CD4-positive, alpha-beta T cell treated with Interferon alpha-2 for 1 hour (primary cell): ENCODE measurements around the gene UBE2D2.

Experiments used
- DNase-seq, 2 donors: peaks; one replicate each; pipeline ENCODE4 v3.0.0-alpha.2; 2020 to 2022

UBE2D2 gene

GRCh38 chr5:139663207-139664085, 102.3 kb downstream of the UBE2D2 start:
- no peak for DNase-seq

DNA sequence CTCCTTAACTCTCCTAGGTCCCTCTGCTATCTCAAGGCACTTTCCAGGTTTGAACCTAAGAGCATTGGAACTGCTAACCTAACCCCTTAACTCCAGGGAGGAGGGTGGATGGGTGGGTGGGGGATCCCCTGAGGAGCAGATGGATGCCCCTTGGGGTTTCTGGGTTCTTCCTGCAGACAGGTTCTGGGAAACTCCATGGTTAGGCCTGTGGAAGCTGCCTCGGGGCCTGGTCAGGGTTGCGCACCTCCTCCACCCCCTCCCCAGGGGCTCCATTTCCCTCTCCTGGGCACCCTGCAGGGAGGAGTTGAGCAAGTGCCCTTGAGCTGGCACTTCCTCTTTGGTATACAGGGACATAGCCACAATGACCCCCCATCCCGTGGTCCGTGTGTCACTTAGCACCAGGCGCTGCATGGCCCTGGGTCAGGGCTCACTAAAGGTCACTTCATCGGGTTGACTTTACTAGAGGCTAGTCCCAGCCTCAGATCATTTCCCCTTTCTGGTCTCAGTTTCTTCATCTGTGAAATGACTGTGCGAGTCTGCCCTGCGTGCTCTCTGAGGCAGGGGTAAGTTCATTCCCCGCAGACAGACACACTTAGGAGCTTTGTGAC, 103.1 kb downstream of the UBE2D2 start:
- peak in 1 of 2 donors; percentile 79 for DNase-seq

DNA sequence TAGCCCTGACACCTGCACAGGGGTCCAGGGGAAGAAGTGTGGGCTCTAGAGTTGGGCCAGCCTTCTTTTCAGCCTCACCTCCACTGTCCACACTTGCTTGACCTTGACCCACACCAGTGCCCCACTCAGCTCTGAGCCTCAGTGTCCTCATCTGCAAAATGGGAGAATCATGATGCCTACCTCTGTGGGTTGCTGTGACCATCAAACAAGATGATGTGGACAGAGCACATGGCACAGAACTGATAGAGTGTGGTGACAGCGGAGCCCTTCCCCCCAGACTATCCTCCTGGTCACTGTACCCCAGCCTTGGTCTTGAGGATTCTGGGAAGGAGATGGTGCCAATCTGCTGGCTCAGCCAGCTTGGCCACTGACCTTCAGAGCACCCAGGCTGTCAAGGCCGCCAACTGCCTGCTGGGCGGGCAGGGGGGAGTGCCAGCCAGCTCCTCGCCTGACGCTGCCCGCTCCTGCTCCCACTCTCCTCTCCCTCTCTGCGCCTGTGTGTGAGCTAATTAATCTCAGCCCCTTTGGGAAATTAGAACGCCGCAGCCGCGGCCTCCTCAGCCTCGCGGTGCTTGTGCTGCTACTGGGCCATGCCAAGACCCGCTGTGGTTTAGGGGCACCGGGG, 103.7 kb downstream of the UBE2D2 start:
- DNase-seq: no peak

- DNase-seq: no peak
Observed at GRCh38 chr5:139665626-139666025, 104.5 kb downstream of the UBE2D2 start.

DNA sequence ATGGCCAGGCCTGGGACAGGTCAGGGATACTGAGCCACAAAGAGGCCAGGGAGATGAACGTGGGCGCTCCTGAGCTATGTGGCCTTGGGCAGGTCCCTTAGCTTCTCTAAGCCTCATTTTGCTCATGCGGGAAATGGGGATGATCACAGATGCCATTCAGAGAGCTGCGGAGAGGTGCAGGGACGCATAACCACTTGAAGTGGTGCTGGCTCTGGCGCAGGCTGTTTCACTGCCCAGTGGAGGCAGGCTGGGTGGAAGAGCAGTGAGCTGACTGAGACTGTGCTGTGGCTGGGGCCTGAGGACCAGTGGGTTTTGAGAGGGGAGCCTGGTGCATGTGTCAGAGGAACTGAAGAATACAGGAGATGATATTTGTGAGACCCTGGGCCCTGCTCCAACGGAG, 105.4 kb downstream of the UBE2D2 start:
- DNase-seq: no peak

DNA sequence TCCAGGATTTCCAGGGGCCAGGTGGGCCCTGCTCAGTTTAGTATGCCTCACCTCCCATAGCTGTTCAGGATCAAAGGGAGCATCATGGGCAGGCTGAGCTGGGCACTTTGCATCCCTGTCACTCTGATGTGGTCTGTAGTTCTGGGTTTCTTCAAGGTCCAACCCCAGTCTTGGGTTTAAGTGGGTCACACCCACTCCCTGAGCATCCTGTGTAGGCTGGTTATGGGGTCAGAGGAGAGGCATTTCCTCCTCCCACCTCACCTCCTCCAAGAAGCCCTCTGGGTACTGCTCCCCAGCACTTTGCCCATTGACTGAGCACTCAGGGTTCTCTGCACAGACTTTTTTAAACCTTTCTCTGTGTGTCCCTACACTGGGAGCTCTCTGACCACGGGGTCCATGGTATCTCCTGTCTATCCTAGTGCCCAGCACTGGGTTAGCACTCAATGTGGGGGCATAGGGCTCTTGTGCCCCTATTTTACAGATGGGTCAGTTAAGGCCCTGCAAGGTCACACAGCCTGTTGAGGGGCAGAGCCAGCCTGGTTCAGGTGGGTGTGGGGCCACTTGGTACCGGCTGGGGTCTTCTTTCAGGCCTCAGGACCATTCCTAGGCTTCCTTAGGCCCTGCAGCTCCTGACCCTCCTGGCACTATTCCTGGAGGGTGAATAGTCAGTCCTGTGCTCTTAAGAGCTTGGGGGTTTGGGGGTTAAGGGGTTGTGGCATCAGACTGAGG, 106.0 kb downstream of the UBE2D2 start:
- peak in 1 of 2 donors; percentile 37 for DNase-seq

GRCh38 chr5:139667730-139668063, 106.6 kb downstream of the UBE2D2 start:
- DNase-seq: no peak

DNA sequence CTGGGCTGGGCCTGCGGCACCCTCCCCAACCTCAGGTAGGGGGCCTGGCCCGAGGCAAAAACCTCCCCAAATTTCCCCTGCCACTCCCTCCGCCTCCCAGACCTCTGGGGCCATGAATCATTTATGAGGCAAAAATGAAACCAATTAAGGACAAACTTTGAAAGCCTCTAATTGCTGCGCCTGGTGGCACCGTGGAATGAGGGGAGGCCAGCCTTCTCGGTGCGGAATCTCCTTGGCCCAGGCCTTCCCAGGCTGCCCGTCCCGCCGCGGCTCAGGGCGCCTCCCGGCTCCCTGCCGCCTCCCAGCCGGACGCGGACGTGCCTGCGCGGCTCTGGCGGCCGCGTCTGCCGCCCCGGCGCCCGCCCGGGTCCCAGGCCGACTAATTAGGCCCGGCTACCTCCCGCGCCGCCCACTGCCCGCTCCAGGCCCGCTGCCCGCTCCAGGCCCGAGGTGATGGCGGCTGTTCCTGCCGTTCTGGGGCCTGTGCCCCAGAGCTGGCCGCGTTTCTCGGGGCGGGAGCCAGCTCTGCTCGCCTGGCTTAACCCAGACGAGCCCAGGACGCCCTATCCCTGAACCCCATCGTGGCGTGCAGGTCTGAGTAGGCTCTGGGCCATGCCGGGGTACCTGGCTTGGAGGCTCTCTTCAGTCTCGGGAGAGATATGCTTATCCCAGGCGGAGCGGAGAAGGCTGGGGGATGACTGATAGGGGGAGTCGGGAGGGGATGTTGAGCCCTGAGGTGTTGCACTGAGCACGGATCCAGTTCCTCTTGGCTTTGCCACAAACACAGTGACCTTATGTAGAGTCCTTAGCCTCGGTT, 107.1 kb downstream of the UBE2D2 start:
- peak; percentile 15 to 53 for DNase-seq

GRCh38 chr5:139668924-139669661, 108.0 kb downstream of the UBE2D2 start:
- no peak for DNase-seq

DNA sequence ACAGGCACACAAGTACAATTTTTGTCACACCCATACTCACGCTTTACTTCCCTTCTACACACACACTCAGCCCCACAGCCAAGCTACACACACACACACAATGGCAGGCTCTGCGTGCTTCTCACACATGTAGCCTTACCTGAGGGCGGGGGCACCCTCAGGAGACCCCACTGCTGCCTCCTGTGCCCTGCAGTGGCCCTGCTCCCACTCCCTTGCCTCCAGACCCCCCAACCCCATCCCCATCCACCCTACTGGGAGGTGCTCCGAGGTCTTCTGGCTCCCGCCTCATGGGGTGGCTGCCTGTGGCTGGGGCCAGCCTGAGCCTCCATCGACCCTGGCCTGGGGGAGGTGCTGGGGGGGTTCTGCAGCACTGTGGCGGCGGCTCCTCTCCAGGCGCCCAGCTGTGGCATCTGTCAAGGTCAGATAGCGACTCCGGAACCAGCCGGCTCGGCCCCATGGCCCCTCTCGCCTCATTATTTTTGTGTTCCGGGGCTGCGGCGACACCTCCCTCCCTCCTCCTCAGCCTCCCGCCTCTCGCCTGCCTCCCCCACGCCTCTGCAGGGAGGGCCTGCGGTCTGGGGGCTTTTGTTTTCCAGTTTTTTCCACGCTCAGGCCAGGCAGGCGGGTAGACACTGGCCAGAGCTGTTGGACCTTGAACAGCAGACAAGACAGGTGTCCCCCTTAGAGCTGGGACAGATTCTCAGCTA, 108.7 kb downstream of the UBE2D2 start:
- peak; percentile 37 to 47 for DNase-seq

GRCh38 chr5:139670369-139671095, 109.4 kb downstream of the UBE2D2 start:
- DNase-seq: peak; percentile 27 to 55

- DNase-seq: no peak
Observed at GRCh38 chr5:139671096-139671841, 110.1 kb downstream of the UBE2D2 start.

DNA sequence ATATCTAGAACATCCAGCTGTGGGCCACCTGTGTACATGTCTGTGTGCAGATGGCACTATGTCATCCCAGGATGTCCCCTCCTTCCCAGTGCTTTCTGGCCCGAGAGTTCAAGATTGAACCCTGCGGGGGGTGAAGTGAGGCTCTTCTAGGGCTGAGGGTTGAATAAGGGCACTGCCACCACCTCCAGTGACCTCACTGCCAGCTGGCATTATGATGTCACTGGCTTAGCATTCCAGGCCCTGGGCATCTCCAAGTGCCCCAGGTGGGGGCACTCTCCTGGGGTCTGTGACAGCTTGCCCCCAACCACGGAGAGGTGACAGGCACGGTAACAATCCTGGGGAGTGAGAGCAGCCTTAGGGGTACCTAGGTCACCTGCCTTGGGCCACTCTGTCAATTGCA, 114.1 kb downstream of the UBE2D2 start:
- DNase-seq: no peak

GRCh38 chr5:139675825-139676224, 114.7 kb downstream of the UBE2D2 start:
- no peak for DNase-seq

DNA sequence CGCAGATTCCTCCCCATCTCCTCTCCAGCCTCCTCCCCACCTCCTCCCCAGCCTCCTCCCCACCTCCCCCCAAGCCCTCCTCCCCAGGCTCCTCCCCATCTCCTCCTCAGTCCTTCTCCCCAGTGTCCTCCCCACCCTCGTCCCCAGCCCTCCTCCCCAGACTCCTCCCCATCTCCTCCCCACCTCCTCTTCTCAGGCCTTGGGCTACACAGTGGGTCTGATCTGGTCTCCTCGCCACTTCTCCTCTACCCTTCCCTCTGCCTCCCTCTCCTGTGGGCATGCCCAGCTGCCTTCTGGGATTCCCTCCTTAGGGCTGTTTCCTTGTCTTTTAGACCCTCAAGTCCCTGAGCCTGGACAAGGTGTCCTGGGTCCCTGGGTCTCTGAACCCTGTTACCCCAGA, 115.3 kb downstream of the UBE2D2 start:
- no peak for DNase-seq

DNA sequence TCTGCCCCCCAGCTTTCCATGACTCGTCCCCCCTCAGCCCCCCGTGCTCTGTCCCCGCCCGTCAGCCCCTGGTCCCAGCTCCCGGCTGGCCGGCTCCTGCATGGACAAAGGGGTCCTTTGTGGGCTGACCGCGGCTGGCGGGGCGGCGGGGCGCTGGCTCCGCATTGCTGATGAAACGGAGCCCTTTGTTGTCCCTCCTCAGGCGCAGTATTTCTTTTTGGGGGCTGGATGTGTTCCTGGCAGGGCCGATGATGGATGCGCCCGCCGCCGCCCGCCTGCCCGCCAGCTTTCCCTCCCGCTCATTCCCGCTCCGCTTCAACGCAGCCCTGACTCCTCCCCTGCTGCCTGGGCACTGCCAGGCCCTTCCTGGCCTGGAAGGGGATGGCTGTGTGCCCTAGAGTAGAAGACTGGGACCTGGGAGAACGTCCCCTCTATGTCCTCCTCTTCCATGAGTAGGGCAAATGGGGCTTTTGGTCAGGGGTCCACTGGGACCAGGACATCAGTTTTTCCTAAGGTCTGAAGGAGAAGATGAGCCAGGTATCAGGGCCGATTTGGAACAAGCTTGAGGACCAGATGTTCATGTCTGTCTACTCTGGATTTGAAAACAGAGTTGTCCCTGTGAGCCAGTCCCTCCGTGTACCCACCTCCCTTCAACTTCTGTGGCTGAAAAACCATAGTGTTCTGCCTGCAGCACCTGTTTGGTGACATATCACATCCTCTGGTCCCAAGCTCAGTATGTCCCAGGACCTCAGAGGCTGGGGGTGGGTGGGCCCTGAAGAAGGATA, 116.0 kb downstream of the UBE2D2 start:
- DNase-seq: no peak
